Keratinocyte (primary cell): ENCODE measurements around the gene SLC5A1. TPM values are rescaled to one million over a fixed set of nuclear protein-coding genes. Genes with fewer than 3 reads are reported as not detected.
"Not testable (repeated sequence)": the region's sequence is repeated elsewhere in the genome, so short reads cannot be mapped to it uniquely, and the experiment has no call there.

Source experiments
- DNase-seq: peaks from one replicate; pipeline ENCODE4 v3.0.0-alpha.2; 2011; ENCODE audit warnings: low read depth, missing footprints, low spot score
- FAIRE-seq: peaks from 2 replicates; lab custom pipeline; 2011; peaks lifted over from hg19 to GRCh38; lab: Jason Lieb, UNC
- H2AFZ ChIP-seq: 2 replicates; pipeline ENCODE4 v1.6.0; 2012; ENCODE audit warnings: low read length, control low read depth, inconsistent platforms; ENCODE audit not compliant: control insufficient read depth
- H3K27ac ChIP-seq: 2 replicates; pipeline ENCODE4 v1.5.1; 2011; ENCODE audit warnings: low read length; ENCODE audit not compliant: control insufficient read depth, insufficient read depth
- H3K27me3 ChIP-seq: 3 replicates; pipeline ENCODE4 v1.6.0; 2011; ENCODE audit warnings: low read length; ENCODE audit not compliant: control insufficient read depth, insufficient read depth; ENCODE audit errors: extremely low read depth
- H3K36me3 ChIP-seq, 2 experiments: 2 replicates in 1 of 2; 3 replicates in 1 of 2; pipeline ENCODE4 v1.5.1; 2011; ENCODE audit warnings: low read length in 2 of 2, mild to moderate bottlenecking in 1 of 2; ENCODE audit not compliant: control insufficient read depth in 2 of 2, insufficient read depth in 2 of 2; ENCODE audit errors: extremely low read depth in 1 of 2
- H3K4me1 ChIP-seq: 3 replicates; pipeline ENCODE4 v1.5.1; 2011; ENCODE audit warnings: low read length; ENCODE audit not compliant: control insufficient read depth, insufficient read depth; ENCODE audit errors: extremely low read depth
- H3K4me2 ChIP-seq: 3 replicates; pipeline ENCODE4 v1.6.0; 2011; ENCODE audit warnings: low read depth, low read length; ENCODE audit not compliant: control insufficient read depth, insufficient read depth; ENCODE audit errors: extremely low read depth
- H3K4me3 ChIP-seq, 3 experiments: fragments of 200-600 bp in 1 of 3; sonication (generic) in 1 of 3; 2 replicates in 2 of 3; 3 replicates in 1 of 3; pipeline ENCODE4 v1.5.1; 2011 to 2016; ENCODE audit warnings: low read length in 3 of 3, mild to moderate bottlenecking in 3 of 3, control low read depth in 2 of 3, inconsistent platforms in 1 of 3, low read depth in 1 of 3, mixed read lengths in 1 of 3, mixed run types in 1 of 3, moderate library complexity in 1 of 3; ENCODE audit not compliant: control insufficient read depth in 2 of 3, insufficient read depth in 2 of 3; ENCODE audit errors: extremely low read depth in 1 of 3
- H3K79me2 ChIP-seq: 2 replicates; pipeline ENCODE4 v1.6.0; 2012; ENCODE audit warnings: low read length; ENCODE audit not compliant: control insufficient read depth, insufficient read depth
- H3K9ac ChIP-seq: 3 replicates; pipeline ENCODE4 v1.6.0; 2011; ENCODE audit warnings: low read length; ENCODE audit not compliant: control insufficient read depth, insufficient read depth; ENCODE audit errors: extremely low read depth
- H3K9me1 ChIP-seq: 3 replicates; pipeline ENCODE4 v1.6.0; 2011; ENCODE audit warnings: low read length; ENCODE audit not compliant: control insufficient read depth, insufficient read depth; ENCODE audit errors: extremely low read depth
- H3K9me3 ChIP-seq: 2 replicates; pipeline ENCODE4 v1.5.1; 2012; ENCODE audit warnings: low read depth, low read length; ENCODE audit not compliant: control insufficient read depth
- H4K20me1 ChIP-seq: 3 replicates; pipeline ENCODE4 v1.6.0; 2011; ENCODE audit warnings: low read length; ENCODE audit not compliant: control insufficient read depth, insufficient read depth; ENCODE audit errors: extremely low read depth
- EZH2 ChIP-seq: IDR thresholded peaks from one replicate; pipeline ENCODE4 v1.6.1; 2012; ENCODE audit warnings: inconsistent platforms, mild to moderate bottlenecking, low read length, moderate library complexity
- dilution Hi-C: fragments of 300-500 bp; cut with MboI; formaldehyde crosslinking; loops from one replicate; pipeline ENCODE4 v1.7.0; 2020; ENCODE audit warnings: low sequenced_read_pairs; ENCODE audit not compliant: extremely low pct_ligation_motif_present
- polyA plus RNA-seq, 5 experiments: library from polyadenylated mRNA; depleted of rRNA in 3 of 5; stranded (reverse) in 3 of 5; stranded (forward) in 1 of 5; unstranded in 1 of 5; fragments of >200 nt; gene quantifications; 1 replicate in 1 of 5; 2 replicates in 3 of 5; 3 replicates in 1 of 5; pipeline versions ENCODE4 v1.2.1 to v1.2.3, GENCODE V29; 2011 to 2012; ENCODE audit warnings: missing spikeins in 2 of 5, low read depth in 1 of 5, low replicate concordance in 1 of 5

The SLC5A1 gene
- polyA plus RNA-seq, 1 donor (not counting 4 experiments of a cell fraction or from before 2014, with no cell fraction given) = 2.0 TPM

DNA sequence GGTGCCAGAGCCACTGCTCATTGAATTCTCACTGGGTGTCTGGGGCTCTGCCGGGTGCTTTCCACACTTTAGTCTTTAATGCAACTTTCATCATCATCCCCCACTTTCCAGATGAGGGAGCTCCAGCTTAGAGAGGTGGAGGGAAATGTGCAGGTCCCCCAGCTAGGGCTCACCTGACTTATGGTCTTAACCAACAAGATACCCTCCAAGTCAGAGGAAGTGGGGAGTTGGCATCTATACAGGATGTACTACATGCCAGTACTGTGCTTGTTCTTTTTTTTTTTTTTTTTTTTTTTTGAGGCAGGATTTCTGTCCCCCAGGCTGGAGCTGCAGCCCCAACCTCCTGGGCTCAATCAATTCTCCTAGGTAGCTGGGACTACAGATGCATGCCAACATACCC is 89.7 kb downstream of the SLC5A1 start:
- Histone ChIP-seq H3K79me2 (no peaks in the 10 kb centered on the region), H3K4me2 (no peak overlapping the region), H3K4me3 (no peak overlapping the region), H3K9me3 (no peaks in the 10 kb centered on the region), H2AFZ (no peak overlapping the region), H3K27ac (no peak overlapping the region), H3K9ac (no peak overlapping the region), H4K20me1 (no peaks in the 10 kb centered on the region), H3K27me3 (no peaks in the 10 kb centered on the region), H3K4me1 (no peaks in the 10 kb centered on the region), H3K36me3 (no peaks in the 10 kb centered on the region), H3K9me1 (no peaks in the 10 kb centered on the region)
- FAIRE-seq (no peak), DNase-seq (no peak)
- dilution Hi-C loops = no loop called here
- TF ChIP-seq EZH2 = no peak

- H3K27me3 ChIP-seq, H3K36me3 ChIP-seq, H2AFZ ChIP-seq, H3K9me1 ChIP-seq, DNase-seq, H3K9me3 ChIP-seq, H3K4me1 ChIP-seq, FAIRE-seq, H4K20me1 ChIP-seq, H3K79me2 ChIP-seq, H3K4me3 ChIP-seq, H3K4me2 ChIP-seq, H3K27ac ChIP-seq, dilution Hi-C loops, H3K9ac ChIP-seq: not testable (repeated sequence)
These were observed 91.7 kb downstream of the SLC5A1 start for GRCh38 chr22:32134796-32135195.

- H3K36me3 ChIP-seq, H3K9ac ChIP-seq, H3K9me3 ChIP-seq, H3K27ac ChIP-seq, H3K27me3 ChIP-seq, H3K4me1 ChIP-seq, H3K79me2 ChIP-seq, H4K20me1 ChIP-seq, H3K4me2 ChIP-seq, H3K9me1 ChIP-seq, H3K4me3 ChIP-seq, H2AFZ ChIP-seq, dilution Hi-C loops: not testable (repeated sequence)
- peak; percentile 76 for FAIRE-seq
- peak; percentile 46 for DNase-seq
These were observed 92.9 kb downstream of the SLC5A1 start for GRCh38 chr22:32135958-32136357.

- H3K4me2 ChIP-seq = not testable (repeated sequence)
These were observed 93.8 kb downstream of the SLC5A1 start for GRCh38 chr22:32136881-32137280.

DNA sequence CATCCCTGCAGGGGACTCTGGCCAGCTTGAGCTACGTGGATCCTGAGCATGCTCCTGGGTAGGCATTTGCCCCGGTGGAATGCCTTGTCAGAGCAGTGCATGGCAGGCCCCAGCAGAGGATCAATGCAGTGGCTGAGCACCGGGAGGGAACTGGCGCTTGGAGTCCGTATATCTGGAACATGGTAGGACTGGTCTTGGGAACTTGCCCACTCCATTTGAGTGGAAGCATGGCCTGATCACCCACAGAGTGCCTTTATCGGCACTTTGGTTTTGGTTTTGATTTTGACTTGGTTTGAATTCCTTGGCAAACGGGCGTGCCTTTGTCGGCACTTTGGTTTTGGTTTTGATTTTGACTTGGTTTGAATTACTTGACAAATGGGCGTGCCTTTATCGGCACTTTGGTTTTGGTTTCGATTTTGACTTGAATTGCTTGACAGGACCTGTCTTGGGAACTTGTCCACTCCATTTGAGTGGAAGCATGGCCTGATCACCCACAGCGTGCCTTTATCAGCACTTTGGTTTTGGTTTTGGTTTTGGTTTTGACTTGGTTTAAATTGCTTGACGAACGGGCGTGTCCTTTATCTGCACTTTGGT is 94.8 kb downstream of the SLC5A1 start:
- FAIRE-seq, H3K79me2 ChIP-seq, H3K27ac ChIP-seq, H3K27me3 ChIP-seq, H3K36me3 ChIP-seq, DNase-seq, H3K9ac ChIP-seq, H3K9me3 ChIP-seq, dilution Hi-C loops, H4K20me1 ChIP-seq, H3K9me1 ChIP-seq, H3K4me1 ChIP-seq: not testable (repeated sequence)
- H2AFZ ChIP-seq = peak overlapping the region; percentile 93
- H3K4me3 ChIP-seq = peak overlapping the region; percentile 24 to 53 (median 40)
- peak overlapping the region; percentile 89 for H3K4me2 ChIP-seq

More at GRCh38 chr22:32136881-32137280, 93.8 kb downstream of the SLC5A1 start:
- FAIRE-seq, H3K4me3 ChIP-seq, H3K79me2 ChIP-seq, H3K4me1 ChIP-seq, H3K9ac ChIP-seq, dilution Hi-C loops, H4K20me1 ChIP-seq, H3K27me3 ChIP-seq, H3K36me3 ChIP-seq, H3K27ac ChIP-seq, H3K9me1 ChIP-seq, H3K9me3 ChIP-seq, DNase-seq, H2AFZ ChIP-seq: not testable (repeated sequence)
